ENCODE data around the gene CCDC150.

- TF ChIP-seq POLR2A (IDR thresholded peaks at IDR 0.05) (no peak), CTCF (IDR thresholded peaks at IDR 0.05) (no peak), POLR2AphosphoS5 (IDR thresholded peaks at IDR 0.05) (no peak)
These were observed 20.9 kb upstream of the CCDC150 start for GRCh38 chr2:196618661-196619060.

Data from prostate gland (tissue), 2 donors.